K562 (cell line): ENCODE results near the gene ACTR3C.
"Not testable (repeated sequence)": the region's sequence is repeated elsewhere in the genome, so short reads cannot be mapped to it uniquely, and the experiment has no call there.

Experiments
- CBX5 ChIP-seq: IDR thresholded peaks from 2 replicates; pipeline ENCODE4 v1.6.1; 2014; ENCODE audit warnings: low read depth, borderline replicate concordance
- CTCF ChIP-seq, 3 experiments: IDR thresholded peaks in 2 of 3; conservative IDR thresholded peaks in 1 of 3; 2 replicates each; pipeline ENCODE4 v1.5.1; 2011 to 2012; ENCODE audit warnings: low read length in 3 of 3, mild to moderate bottlenecking in 3 of 3, control low read depth in 2 of 3, improper control_type of control experiment in 1 of 3, inconsistent platforms in 1 of 3, low read depth in 1 of 3, mixed read lengths in 1 of 3, moderate library complexity in 1 of 3; ENCODE audit not compliant: insufficient read depth in 2 of 3
- POLR2A ChIP-seq: fragments of 450-650 bp; conservative IDR thresholded peaks from 2 replicates; pipeline ENCODE4 v1.6.1; 2016
- TCF7 ChIP-seq: sonication (generic); IDR thresholded peaks from 2 replicates; pipeline ENCODE4 v1.6.1; 2016; ENCODE audit warnings: antibody characterized with exemption, borderline replicate concordance
- ZNF274 ChIP-seq: IDR thresholded peaks from 2 replicates; pipeline ENCODE4 v1.6.1; 2011; ENCODE audit warnings: low read depth, mild to moderate bottlenecking, low read length, moderate library complexity, borderline replicate concordance
- ZNF518B ChIP-seq: fragments of 250-450 bp; sonication (Bioruptor Pico); IDR thresholded peaks from 2 replicates; pipeline ENCODE4 v1.5.0; 2021; ENCODE audit warnings: mild to moderate bottlenecking, moderate library complexity

- not testable (repeated sequence) for TF ChIP-seq ZNF518B; ZNF274; POLR2A; CBX5; CTCF (IDR thresholded peaks at IDR 0.05 in 2 of 3, conservative IDR thresholded peaks at IDR 0.05 in 1 of 3; ENCODE audit: insufficient read depth in 2 of 3, low read depth in 1 of 3, low read length in 3 of 3); TCF7
Measured at GRCh38 chr7:150268287-150268686, 55.1 kb downstream of the ACTR3C start.
